HEK293T (cell line): ENCODE data around the gene CES1.

Experiments
- BHLHE40 ChIP-seq: fragments of 450-650 bp; IDR thresholded peaks from 2 replicates; pipeline ENCODE4 v1.6.1; 2016; ENCODE audit warnings: mild to moderate bottlenecking, moderate library complexity, borderline replicate concordance
- CTBP1 ChIP-seq: fragments of 450-650 bp; IDR thresholded peaks from 2 replicates; pipeline ENCODE4 v1.6.1; 2016; ENCODE audit warnings: borderline replicate concordance
- ELF4 ChIP-seq: fragments of 450-650 bp; IDR thresholded peaks from 2 replicates; pipeline ENCODE4 v1.6.1; 2017; ENCODE audit warnings: antibody characterized with exemption
- FOXA1 ChIP-seq: fragments of 450-650 bp; IDR thresholded peaks from 2 replicates; pipeline ENCODE4 v1.6.1; 2016; ENCODE audit warnings: mild to moderate bottlenecking
- FOXK2 ChIP-seq: fragments of 450-650 bp; IDR thresholded peaks from 2 replicates; pipeline ENCODE4 v1.6.1; 2016; ENCODE audit warnings: mild to moderate bottlenecking
- FOXM1 ChIP-seq: fragments of 450-650 bp; IDR thresholded peaks from 2 replicates; pipeline ENCODE4 v1.6.1; 2017; ENCODE audit warnings: mild to moderate bottlenecking, borderline replicate concordance
- HDGF ChIP-seq: fragments of 450-650 bp; IDR thresholded peaks from 2 replicates; pipeline ENCODE4 v1.6.1; 2017; ENCODE audit warnings: antibody characterized with exemption, borderline replicate concordance
- L3MBTL2 ChIP-seq: fragments of 450-650 bp; conservative IDR thresholded peaks from 2 replicates; pipeline ENCODE4 v1.6.1; 2016; ENCODE audit warnings: mild to moderate bottlenecking
- LEF1 ChIP-seq: fragments of 450-650 bp; IDR thresholded peaks from 2 replicates; pipeline ENCODE4 v1.6.1; 2017; ENCODE audit warnings: mild to moderate bottlenecking, borderline replicate concordance
- SP1 ChIP-seq: fragments of 450-650 bp; IDR thresholded peaks from 2 replicates; pipeline ENCODE4 v1.6.1; 2017
- SUZ12 ChIP-seq: fragments of 450-650 bp; IDR thresholded peaks from 2 replicates; pipeline ENCODE4 v1.6.1; 2016; ENCODE audit warnings: mild to moderate bottlenecking
- TARDBP ChIP-seq: fragments of 450-650 bp; IDR thresholded peaks from 2 replicates; pipeline ENCODE4 v1.6.1; 2016

DNA sequence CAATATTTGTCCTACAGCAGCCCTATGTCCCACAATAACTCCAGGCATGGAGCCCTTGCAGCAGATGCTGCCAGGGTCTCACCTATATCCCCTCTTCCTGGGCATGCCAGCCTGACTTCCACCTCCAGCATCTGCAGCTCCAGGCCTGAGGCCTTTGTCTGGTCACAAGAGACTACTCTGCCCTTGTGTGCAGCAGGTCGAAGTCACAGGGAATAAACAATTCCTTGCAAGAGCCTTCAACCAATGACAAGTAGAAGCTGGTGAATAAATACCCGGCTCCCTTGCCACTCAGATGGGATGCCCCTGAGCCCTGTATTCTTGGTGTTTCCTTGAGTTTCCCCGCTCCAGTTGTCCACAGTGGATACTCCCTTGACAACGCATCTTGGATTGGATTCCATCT is 23.0 kb downstream of the CES1 start:
- TF ChIP-seq HDGF (no peak), FOXA1 (no peak), FOXK2 (no peak), SP1 (no peak), BHLHE40 (no peak), ELF4 (no peak), L3MBTL2 (no peak), TARDBP (no peak), SUZ12 (no peak), LEF1 (no peak), CTBP1 (no peak), FOXM1 (no peak)
